Adrenal gland (tissue), 12 donors: ENCODE data around the gene GNB5. TPM values are rescaled to one million over a fixed set of nuclear protein-coding genes. Genes with fewer than 3 reads are reported as not detected.

Experiments used
- DNase-seq, 7 donors: peaks; one replicate each; pipeline ENCODE4 v3.0.0-alpha.2; 2019 to 2020
- H3K27ac ChIP-seq, 5 donors: fragments of 200-600 bp; sonication (generic) in 4 of 5; 1 replicate in 3 of 5; 2 replicates in 2 of 5; pipeline versions ENCODE4 v1.5.1 to v1.8.0; 2016 to 2020; ENCODE audit warnings: mild to moderate bottlenecking in 1 of 5
- H3K27me3 ChIP-seq: fragments of 200-600 bp; 2 replicates; pipeline ENCODE4 v1.8.0; 2021
- H3K36me3 ChIP-seq, 2 donors: fragments of 200-600 bp; replicated peaks in 1 of 2; 1 replicate in 1 of 2; 2 replicates in 1 of 2; pipeline versions ENCODE4 v1.5.1 to v1.8.0; 2018 to 2022
- H3K4me1 ChIP-seq, 2 donors: fragments of 200-600 bp; replicated peaks in 1 of 2; 1 replicate in 1 of 2; 2 replicates in 1 of 2; pipeline versions ENCODE4 v1.5.1 to v1.8.0; 2018 to 2021
- H3K4me3 ChIP-seq, 4 donors: fragments of 200-600 bp; sonication (generic) in 3 of 4; one replicate each; pipeline ENCODE4 v1.5.1; 2016 to 2018
- H3K9me3 ChIP-seq, 3 donors: fragments of 200-600 bp; sonication (generic) in 1 of 3; replicated peaks in 1 of 3; 1 replicate in 2 of 3; 2 replicates in 1 of 3; pipeline versions ENCODE4 v1.5.1 to v1.8.0; 2016 to 2021
- POLR2A ChIP-seq, 2 donors: fragments of 450-650 bp; IDR thresholded peaks; one replicate each; pipeline ENCODE4 v1.6.1; 2017; ENCODE audit warnings: antibody characterized with exemption in 2 of 2, mild to moderate bottlenecking in 2 of 2, moderate library complexity in 1 of 2
- WGBS, 4 donors: extraction: QIAGEN DNeasy Blood & Tissue Kit in 2 of 4; methylation state at CpG; one replicate each; pipeline versions ENCODE4 v1.1.5 to v1.1.7; 2013 to 2017; 5-methylcytosine and 5-hydroxymethylcytosine counted together
- intact Hi-C, 2 donors: fragments of 100-400 bp; cut with DNase I; formaldehyde crosslinking; loops; one replicate each; pipeline versions ENCODE4 v1.14.1 to v1.15.0; 2022 to 2023
- polyA plus RNA-seq, 3 donors: library from polyadenylated mRNA; stranded (reverse); fragments of 200-250 nt in 2 of 3; fragments of 350-450 nt in 1 of 3; fragmentation: Illumina TruSeq in 1 of 3; extraction: RNeasy Lipid Tissue Mini Kit (QIAGEN cat#74804) in 1 of 3; gene quantifications; one replicate each; pipeline ENCODE4 v1.2.3, GENCODE V29; 2013 to 2014
- total RNA-seq, 9 donors: library from RNA; depleted of rRNA in 4 of 9; stranded (reverse); fragments of >200 nt in 4 of 9; fragments of 120-200 nt in 1 of 9; fragmentation: NEBNext Ultra II Directional in 1 of 9; extraction: Animal tissue kit (Norgen Biotek cat#: 25700) in 1 of 9; gene quantifications; one replicate each; pipeline versions ENCODE4 v1.1.0 to v1.2.4, GENCODE V29; 2013 to 2023
- TF ChIP-seq, protein P1 (sequence below), 6 experiments: fragments of 450-650 bp in 4 of 6; fragments of 200-600 bp in 2 of 6; sonication (generic) in 1 of 6; IDR thresholded peaks; 1 replicate in 5 of 6; 2 replicates in 1 of 6; pipeline versions ENCODE4 v1.5.1 to v1.8.0; 2016 to 2021; ENCODE audit warnings: antibody characterized with exemption in 6 of 6, mild to moderate bottlenecking in 2 of 6, moderate library complexity in 1 of 6
- donor health status: healthy with polysubstance abuse.
- donor health status: Bipolar disorder and iron deficiency.
- donor health status: DM: yes; HTN: yes; CAD: no.
- donor health status: DM: no; HTN: no; CAD: no.
- donor health status: DM: no; HTN: no; CAD: no.
- donor health status: DM: yes; HTN: yes; CAD: no.

The GNB5 gene
- total and polyA plus RNA-seq, 12 donors = 2.8 to 60.7 (median 18.8) TPM

DNA sequence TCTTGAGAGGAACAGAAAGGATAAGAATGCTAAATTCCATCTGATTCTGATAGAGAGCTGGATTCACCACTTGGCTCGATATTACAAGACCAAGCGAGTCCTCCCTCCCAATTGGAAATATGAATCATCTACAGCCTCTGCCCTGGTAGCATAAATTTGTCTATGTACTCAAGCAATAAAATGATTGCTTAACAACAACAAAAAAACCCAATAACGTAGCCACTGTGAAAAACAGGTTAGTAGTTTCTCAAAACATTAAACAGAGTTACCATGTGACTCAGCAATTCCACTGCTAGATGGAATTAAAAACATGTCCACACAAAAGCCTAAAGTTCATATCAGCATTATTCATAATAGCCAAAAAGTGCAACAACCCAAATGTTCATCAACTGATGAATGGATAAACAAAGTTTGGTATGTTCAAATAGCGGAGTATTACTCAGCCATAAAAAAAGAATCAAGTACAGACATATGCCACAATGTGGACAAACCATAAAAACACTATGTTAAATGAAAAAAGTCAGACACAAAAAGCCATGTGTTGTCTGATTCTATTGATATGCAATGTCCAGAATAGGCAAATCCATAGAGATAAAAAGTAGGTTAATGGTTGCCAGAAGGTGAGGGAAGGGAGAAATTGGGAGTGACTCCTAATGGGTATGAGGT, 95.5 kb downstream of the GNB5 start:
- intact Hi-C loops = no loop called here
- Histone ChIP-seq H3K36me3 (no peaks in the 10 kb centered on the region), H3K9me3 (no peaks in the 10 kb centered on the region), H3K4me3 (no peak overlapping the region), H3K4me1 (peaks cover 15 to 44% of the 10 kb centered on the region in 2 donors), H3K27ac (peak overlapping the region in 3 of 5 donors; percentile 27 to 74 (median 58)), H3K27me3 (no peaks in the 10 kb centered on the region)
- DNase-seq = peak in 3 of 7 donors; percentile 39 to 58 (median 56)
- TF ChIP-seq POLR2A (IDR thresholded peaks at IDR 0.05) = no peak
- TF ChIP-seq, protein P1, sequence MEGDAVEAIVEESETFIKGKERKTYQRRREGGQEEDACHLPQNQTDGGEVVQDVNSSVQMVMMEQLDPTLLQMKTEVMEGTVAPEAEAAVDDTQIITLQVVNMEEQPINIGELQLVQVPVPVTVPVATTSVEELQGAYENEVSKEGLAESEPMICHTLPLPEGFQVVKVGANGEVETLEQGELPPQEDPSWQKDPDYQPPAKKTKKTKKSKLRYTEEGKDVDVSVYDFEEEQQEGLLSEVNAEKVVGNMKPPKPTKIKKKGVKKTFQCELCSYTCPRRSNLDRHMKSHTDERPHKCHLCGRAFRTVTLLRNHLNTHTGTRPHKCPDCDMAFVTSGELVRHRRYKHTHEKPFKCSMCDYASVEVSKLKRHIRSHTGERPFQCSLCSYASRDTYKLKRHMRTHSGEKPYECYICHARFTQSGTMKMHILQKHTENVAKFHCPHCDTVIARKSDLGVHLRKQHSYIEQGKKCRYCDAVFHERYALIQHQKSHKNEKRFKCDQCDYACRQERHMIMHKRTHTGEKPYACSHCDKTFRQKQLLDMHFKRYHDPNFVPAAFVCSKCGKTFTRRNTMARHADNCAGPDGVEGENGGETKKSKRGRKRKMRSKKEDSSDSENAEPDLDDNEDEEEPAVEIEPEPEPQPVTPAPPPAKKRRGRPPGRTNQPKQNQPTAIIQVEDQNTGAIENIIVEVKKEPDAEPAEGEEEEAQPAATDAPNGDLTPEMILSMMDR (IDR thresholded peaks at IDR 0.05) = no peak
- WGBS, 4 donors = 28 to 40% (median 31%) methylated on average over 4 of the region's 4 CpGs

DNA sequence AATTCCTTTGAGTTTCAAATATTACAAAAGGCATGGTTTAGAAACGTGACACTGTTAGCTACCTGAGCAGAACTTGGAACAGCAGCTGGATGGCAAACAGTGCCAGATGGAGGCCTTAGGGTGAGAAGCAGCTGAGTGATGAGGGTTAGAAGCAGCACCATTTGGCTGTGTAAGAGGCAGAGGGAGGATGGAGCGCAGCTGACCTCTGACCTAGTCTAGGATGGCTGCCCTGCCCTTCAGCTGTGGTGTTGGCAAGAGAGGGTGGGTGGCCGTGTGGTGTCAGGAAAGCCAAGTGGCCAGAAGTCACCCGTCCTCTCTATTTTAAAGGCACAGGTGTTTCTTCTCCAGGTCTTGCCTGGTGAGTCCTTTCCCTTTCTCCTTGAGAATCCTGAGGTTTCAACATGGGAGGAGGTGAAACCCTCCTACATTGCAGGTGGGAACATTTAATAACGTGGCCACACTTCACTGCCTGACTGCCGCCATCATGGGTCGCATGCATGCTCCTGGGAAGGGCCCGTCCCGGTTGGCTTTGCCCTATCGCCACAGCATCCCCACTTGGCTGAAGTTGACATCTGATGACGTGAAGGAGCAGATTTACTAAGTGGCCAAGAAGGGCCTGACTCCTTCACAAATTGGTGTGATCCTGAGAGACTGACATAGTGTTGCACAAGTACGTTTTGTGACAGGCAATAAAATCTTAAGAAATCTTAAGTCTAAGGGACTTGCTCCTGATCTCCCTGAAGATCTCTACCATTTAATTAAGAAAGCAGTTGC, 96.2 kb downstream of the GNB5 start:
- Histone ChIP-seq H3K4me1 (peaks cover 15 to 43% of the 10 kb centered on the region in 2 donors), H3K27ac (peak overlapping the region; percentile 1 to 74 (median 41)), H3K9me3 (peaks cover 0 to 6% (median 0%) of the 10 kb centered on the region in 3 donors), H3K4me3 (no peak overlapping the region), H3K36me3 (no peaks in the 10 kb centered on the region), H3K27me3 (no peaks in the 10 kb centered on the region)
- intact Hi-C loops = no loop called here
- no peak for TF ChIP-seq POLR2A (IDR thresholded peaks at IDR 0.05)
- TF ChIP-seq, protein P1 (IDR thresholded peaks at IDR 0.05) = no peak
- WGBS, 4 donors = 82 to 91% (median 88%) methylated on average over 12 of the region's 12 CpGs
- no peak for DNase-seq

DNA sequence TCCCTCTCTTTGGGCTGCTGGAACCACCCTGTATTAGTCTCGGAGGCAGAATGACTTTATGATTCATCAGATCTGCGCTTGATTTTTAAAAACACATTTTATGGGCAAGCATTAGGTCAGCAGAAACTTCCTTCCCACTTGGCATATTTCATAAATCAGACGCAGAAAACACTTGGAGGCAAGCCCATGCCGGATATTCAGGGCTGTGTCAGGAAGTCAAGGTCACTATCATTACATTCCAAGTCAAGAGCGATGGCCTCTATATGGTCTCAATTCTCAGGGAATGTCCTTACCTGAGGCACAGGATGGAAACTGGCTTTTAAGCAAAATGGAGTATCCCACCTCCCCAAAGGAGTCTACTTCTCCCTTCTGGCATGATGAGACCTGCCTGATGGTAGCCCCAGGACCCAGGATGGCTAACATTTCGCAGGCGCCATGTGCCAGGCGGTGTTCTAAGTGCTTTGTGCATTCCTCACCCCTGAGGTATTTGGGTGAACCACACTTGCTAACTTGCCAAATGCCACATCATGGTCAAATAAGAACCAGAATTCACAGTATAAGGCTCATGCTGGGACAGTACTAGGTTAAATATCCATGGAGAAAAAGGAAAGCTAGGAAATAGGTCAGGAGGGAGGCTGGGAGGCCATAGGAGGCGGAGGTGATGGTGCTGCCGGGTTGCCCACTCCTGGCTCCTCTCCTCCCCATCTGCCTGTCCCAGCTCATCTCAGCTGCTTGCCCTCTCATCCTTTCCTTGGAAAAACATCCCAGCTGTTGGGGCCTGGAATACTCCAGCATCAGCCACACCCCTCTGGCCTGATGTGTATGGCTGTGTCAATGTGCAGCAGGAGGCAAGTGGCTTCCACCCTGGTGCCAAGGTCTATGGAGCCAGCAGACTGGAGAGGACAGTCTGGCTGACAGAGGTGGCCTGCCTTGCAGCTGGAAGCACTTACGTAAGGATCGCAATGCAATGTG, 97.4 kb downstream of the GNB5 start:
- peaks cover 0 to 7% (median 6%) of the 10 kb centered on the region in 3 donors for H3K9me3 ChIP-seq
- peak overlapping the region in 4 of 5 donors; percentile 52 to 77 (median 62) for H3K27ac ChIP-seq
- H3K4me1 ChIP-seq = peaks cover 15 to 43% of the 10 kb centered on the region in 2 donors
- TF ChIP-seq, protein P1 (IDR thresholded peaks at IDR 0.05) = no peak
- peak in 1 of 2 donors; percentile 48 for TF ChIP-seq POLR2A (IDR thresholded peaks at IDR 0.05)
- intact Hi-C loops = no loop called here
- WGBS, 4 donors = 45 to 57% (median 57%) methylated on average over 10 to 12 of the region's 12 CpGs
- no peaks in the 10 kb centered on the region for H3K36me3 ChIP-seq
- no peak overlapping the region for H3K4me3 ChIP-seq
- peak; percentile 60 to 85 (median 72) for DNase-seq
- no peaks in the 10 kb centered on the region for H3K27me3 ChIP-seq
